Upper lobe of left lung (tissue), 4 donors: ENCODE results near the gene ZNF273.

Source experiments
- POLR2A ChIP-seq, 4 donors: fragments of 450-650 bp; IDR thresholded peaks; one replicate each; pipeline ENCODE4 v1.5.1; 2016 to 2017; ENCODE audit warnings: antibody characterized with exemption in 4 of 4, mild to moderate bottlenecking in 2 of 4
- POLR2AphosphoS5 ChIP-seq, 2 donors: sonication (generic); formaldehyde crosslinking; IDR thresholded peaks; one replicate each; pipeline ENCODE4 v1.5.1; 2017; ENCODE audit warnings: antibody characterized with exemption in 2 of 2

- TF ChIP-seq POLR2AphosphoS5 (IDR thresholded peaks at IDR 0.05), result no peak
- TF ChIP-seq POLR2A (IDR thresholded peaks at IDR 0.05), result no peak
Measured at GRCh38 chr7:64888901-64889685, 14.0 kb upstream of the ZNF273 start.
